WTC11 (cell line): ENCODE data around the gene IFI27.

Experiments
- OVOL2 ChIP-seq: fragments of 250-450 bp; sonication (Bioruptor Pico); IDR thresholded peaks from 2 replicates; pipeline ENCODE4 v1.9.0; 2021; ENCODE audit warnings: mild to moderate bottlenecking, borderline replicate concordance
- TF ChIP-seq, protein P1 (sequence below): fragments of 250-450 bp; sonication (Bioruptor Pico); conservative IDR thresholded peaks from 2 replicates; pipeline ENCODE4 v1.9.0; 2021; ENCODE audit warnings: mild to moderate bottlenecking
- TF ChIP-seq, protein P2 (sequence below): fragments of 200-600 bp; IDR thresholded peaks from 2 replicates; pipeline ENCODE4 v1.8.0; 2022; ENCODE audit warnings: antibody characterized with exemption

DNA sequence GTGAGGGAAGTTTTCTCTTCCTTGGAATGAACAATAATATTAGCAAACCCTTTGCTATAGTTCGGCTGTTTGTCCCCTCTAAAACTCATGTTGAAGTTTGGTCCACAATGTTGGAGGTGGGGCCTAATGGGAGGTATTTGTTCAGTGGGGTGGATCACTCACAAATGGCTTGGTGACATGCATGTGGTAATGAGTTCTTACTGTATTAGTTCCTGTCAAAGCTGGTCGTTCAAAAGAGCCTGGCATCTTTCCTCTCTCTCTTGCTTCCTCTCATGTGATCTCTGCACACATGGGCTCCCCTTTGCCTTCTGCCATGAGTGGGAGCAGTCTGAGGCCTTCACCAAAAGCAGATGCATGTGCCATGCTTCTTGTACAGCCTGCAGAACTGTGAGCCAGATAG lies 50.5 kb downstream of the IFI27 start:
- TF ChIP-seq OVOL2 (CRISPR knock-in tag), result no peak
- TF ChIP-seq, protein P1, sequence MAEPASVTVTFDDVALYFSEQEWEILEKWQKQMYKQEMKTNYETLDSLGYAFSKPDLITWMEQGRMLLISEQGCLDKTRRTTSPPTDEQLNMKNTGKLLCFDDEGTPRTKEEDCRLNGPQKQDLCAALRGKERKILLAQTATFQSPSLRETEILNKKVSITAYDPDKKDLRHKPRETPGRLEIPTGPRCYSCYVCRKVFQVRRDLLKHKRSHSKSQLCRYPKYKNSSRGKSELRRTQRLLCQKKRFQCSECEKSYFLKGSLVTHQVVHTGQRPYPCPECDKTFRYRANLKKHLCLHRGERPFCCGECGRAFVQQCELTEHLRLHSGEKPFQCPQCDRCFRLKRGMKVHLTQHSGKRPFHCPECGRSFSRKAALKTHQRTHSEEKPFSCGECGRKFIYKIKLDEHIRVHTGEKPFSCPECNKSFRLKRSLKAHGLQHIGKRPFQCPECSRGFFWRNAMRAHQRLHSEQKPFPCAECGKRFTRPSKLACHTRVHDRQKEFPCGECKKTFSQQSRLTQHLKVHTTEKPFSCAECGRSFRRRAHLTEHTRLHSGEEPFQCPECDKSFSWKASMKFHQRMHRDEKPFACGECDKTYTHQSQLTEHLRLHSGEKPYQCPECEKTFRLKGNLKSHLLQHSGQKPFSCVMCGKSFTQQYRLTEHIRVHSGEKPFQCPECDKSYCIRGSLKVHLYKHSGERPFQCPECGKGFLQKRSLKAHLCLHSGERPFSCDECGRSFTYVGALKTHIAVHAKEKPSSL (CRISPR knock-in tag), result no peak
- TF ChIP-seq, protein P2, sequence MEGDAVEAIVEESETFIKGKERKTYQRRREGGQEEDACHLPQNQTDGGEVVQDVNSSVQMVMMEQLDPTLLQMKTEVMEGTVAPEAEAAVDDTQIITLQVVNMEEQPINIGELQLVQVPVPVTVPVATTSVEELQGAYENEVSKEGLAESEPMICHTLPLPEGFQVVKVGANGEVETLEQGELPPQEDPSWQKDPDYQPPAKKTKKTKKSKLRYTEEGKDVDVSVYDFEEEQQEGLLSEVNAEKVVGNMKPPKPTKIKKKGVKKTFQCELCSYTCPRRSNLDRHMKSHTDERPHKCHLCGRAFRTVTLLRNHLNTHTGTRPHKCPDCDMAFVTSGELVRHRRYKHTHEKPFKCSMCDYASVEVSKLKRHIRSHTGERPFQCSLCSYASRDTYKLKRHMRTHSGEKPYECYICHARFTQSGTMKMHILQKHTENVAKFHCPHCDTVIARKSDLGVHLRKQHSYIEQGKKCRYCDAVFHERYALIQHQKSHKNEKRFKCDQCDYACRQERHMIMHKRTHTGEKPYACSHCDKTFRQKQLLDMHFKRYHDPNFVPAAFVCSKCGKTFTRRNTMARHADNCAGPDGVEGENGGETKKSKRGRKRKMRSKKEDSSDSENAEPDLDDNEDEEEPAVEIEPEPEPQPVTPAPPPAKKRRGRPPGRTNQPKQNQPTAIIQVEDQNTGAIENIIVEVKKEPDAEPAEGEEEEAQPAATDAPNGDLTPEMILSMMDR, result no peak
